Measurements from ENCODE around the gene ZFHX2. TPM values are rescaled to one million over a fixed set of nuclear protein-coding genes. Genes with fewer than 3 reads are reported as not detected.

Gene ZFHX2
- total RNA-seq, 1 donor: 0.81 TPM

- no peak for DNase-seq (ENCODE audit: low read depth in 2 of 3, low spot score in 2 of 3)
These were observed 10.6 kb upstream of the ZFHX2 start for GRCh38 chr14:23561873-23562821.

GRCh38 chr14:23561259-23561658, 9.7 kb upstream of the ZFHX2 start:
- no peak for DNase-seq (ENCODE audit: low read depth in 2 of 3, low spot score in 2 of 3)

- no peak for DNase-seq (ENCODE audit: low read depth in 2 of 3, low spot score in 2 of 3)
These were observed 8.5 kb upstream of the ZFHX2 start for GRCh38 chr14:23559926-23560520.

GRCh38 chr14:23559010-23559925, 7.7 kb upstream of the ZFHX2 start:
- peak; percentile 53 to 73 (median 68) for DNase-seq (ENCODE audit: low read depth in 2 of 3, low spot score in 2 of 3)

- DNase-seq (ENCODE audit: low read depth in 2 of 3, low spot score in 2 of 3): no peak
These were observed 6.9 kb upstream of the ZFHX2 start for GRCh38 chr14:23558346-23559009.

GRCh38 chr14:23557946-23558345, 6.4 kb upstream of the ZFHX2 start:
- DNase-seq (ENCODE audit: low read depth in 2 of 3, low spot score in 2 of 3): no peak

- no peak for DNase-seq (ENCODE audit: low read depth in 2 of 3, low spot score in 2 of 3)
These were observed 6.0 kb upstream of the ZFHX2 start for GRCh38 chr14:23557521-23557920.

- no peak for DNase-seq (ENCODE audit: low read depth in 2 of 3, low spot score in 2 of 3)
These were observed 5.3 kb upstream of the ZFHX2 start for GRCh38 chr14:23556700-23557440.

- DNase-seq (ENCODE audit: low read depth in 2 of 3, low spot score in 2 of 3): peak; percentile 83 to 94 (median 90)
These were observed 4.5 kb upstream of the ZFHX2 start, which contains the start of gene THTPA for GRCh38 chr14:23555882-23556699. Gene THTPA (plus strand): TSS chr14:23556271. CDS start chr14:23556758, 487 bp downstream.

GRCh38 chr14:23555533-23555881, 3.9 kb upstream of the ZFHX2 start:
- DNase-seq (ENCODE audit: low read depth in 2 of 3, low spot score in 2 of 3): no peak

GRCh38 chr14:23550812-23551265, 726 bp downstream of the ZFHX2 start:
- DNase-seq (ENCODE audit: low read depth in 2 of 3, low spot score in 2 of 3): no peak

- DNase-seq (ENCODE audit: low read depth in 2 of 3, low spot score in 2 of 3): no peak
These were observed 1.3 kb downstream of the ZFHX2 start for GRCh38 chr14:23550131-23550811.

GRCh38 chr14:23548351-23549318, 2.9 kb downstream of the ZFHX2 start:
- no peak for DNase-seq (ENCODE audit: low read depth in 2 of 3, low spot score in 2 of 3)

GRCh38 chr14:23547924-23548323, 3.6 kb downstream of the ZFHX2 start:
- DNase-seq (ENCODE audit: low read depth in 2 of 3, low spot score in 2 of 3): no peak

- no peak for DNase-seq (ENCODE audit: low read depth in 2 of 3, low spot score in 2 of 3)
These were observed 5.0 kb downstream of the ZFHX2 start for GRCh38 chr14:23546450-23547035.

GRCh38 chr14:23545740-23546365, 5.7 kb downstream of the ZFHX2 start:
- no peak for DNase-seq (ENCODE audit: low read depth in 2 of 3, low spot score in 2 of 3)
